Osteoblast (primary cell): ENCODE data around the gene ACOX3. TPM values are rescaled to one million over a fixed set of nuclear protein-coding genes. Genes with fewer than 3 reads are reported as not detected.

Experiments
- DNase-seq: peaks from one replicate; pipeline ENCODE4 v3.0.0; 2011; ENCODE audit warnings: low spot score, mixed read lengths; ENCODE audit not compliant: insufficient read length; ENCODE audit errors: missing footprints
- H2AFZ ChIP-seq: 2 replicates; pipeline ENCODE4 v1.6.0; 2011; ENCODE audit warnings: mild to moderate bottlenecking, low read length
- H3K27ac ChIP-seq: 2 replicates; pipeline ENCODE4 v1.5.1; 2011; ENCODE audit warnings: mild to moderate bottlenecking, low read depth, low read length, moderate library complexity
- H3K27me3 ChIP-seq: 2 replicates; pipeline ENCODE4 v1.6.0; 2012; ENCODE audit warnings: mild to moderate bottlenecking, control low read depth, inconsistent platforms, low read length, moderate library complexity; ENCODE audit not compliant: insufficient read depth
- H3K36me3 ChIP-seq: 2 replicates; pipeline ENCODE4 v1.5.1; 2011; ENCODE audit warnings: mild to moderate bottlenecking, low read length, control low read depth, moderate library complexity; ENCODE audit not compliant: insufficient read depth
- H3K4me1 ChIP-seq: 2 replicates; pipeline ENCODE4 v1.5.1; 2011; ENCODE audit warnings: mild to moderate bottlenecking, low read length, control low read depth, moderate library complexity; ENCODE audit not compliant: insufficient read depth
- H3K4me2 ChIP-seq: 2 replicates; pipeline ENCODE4 v1.6.0; 2011; ENCODE audit warnings: mild to moderate bottlenecking, low read length; ENCODE audit not compliant: insufficient read depth
- H3K4me3 ChIP-seq: fragments of 200-600 bp; sonication (generic); 3 replicates; pipeline ENCODE4 v1.5.1; 2012; ENCODE audit warnings: mild to moderate bottlenecking, low read length, inconsistent platforms; ENCODE audit not compliant: insufficient read depth
- H3K79me2 ChIP-seq: 2 replicates; pipeline ENCODE4 v1.6.0; 2012; ENCODE audit warnings: mild to moderate bottlenecking, low read length, control low read depth, inconsistent platforms; ENCODE audit not compliant: insufficient read depth
- H3K9me3 ChIP-seq: 2 replicates; pipeline ENCODE4 v1.5.1; 2011; ENCODE audit warnings: low read depth, low read length, control low read depth
- H4K20me1 ChIP-seq: 2 replicates; pipeline ENCODE4 v1.6.0; 2012; ENCODE audit warnings: mild to moderate bottlenecking, low read length, control low read depth; ENCODE audit not compliant: insufficient read depth
- CTCF ChIP-seq: IDR thresholded peaks from 2 replicates; pipeline ENCODE4 v1.5.1; 2011; ENCODE audit warnings: mild to moderate bottlenecking, low read depth, low read length, moderate library complexity; ENCODE audit errors: extremely low read depth
- total RNA-seq: library from RNA; depleted of rRNA; stranded (reverse); fragments of >200 nt; gene quantifications from 2 replicates; pipeline ENCODE4 v1.2.3, GENCODE V29; 2012

ACOX3 gene
- total RNA-seq, 1 donor = 24.2 TPM

GRCh38 chr4:8410641-8411271 lies 29.8 kb downstream of the ACOX3 start:
- Histone ChIP-seq H4K20me1 (peaks cover 17% of the 10 kb centered on the region), H3K4me2 (no peak overlapping the region), H3K9me3 (no peaks in the 10 kb centered on the region), H3K27ac (no peak overlapping the region), H3K36me3 (peaks cover 26% of the 10 kb centered on the region), H3K4me3 (no peak overlapping the region), H3K27me3 (no peaks in the 10 kb centered on the region), H3K79me2 (peaks cover 2% of the 10 kb centered on the region), H2AFZ (no peak overlapping the region), H3K4me1 (no peaks in the 10 kb centered on the region)
- DNase-seq = no peak
- peak; percentile 47 for TF ChIP-seq CTCF

- Histone ChIP-seq H3K9me3 (no peaks in the 10 kb centered on the region), H2AFZ (no peak overlapping the region), H3K36me3 (peaks cover 26% of the 10 kb centered on the region), H3K4me2 (no peak overlapping the region), H3K27ac (no peak overlapping the region), H3K4me3 (no peak overlapping the region), H3K27me3 (no peaks in the 10 kb centered on the region), H3K79me2 (no peaks in the 10 kb centered on the region), H3K4me1 (no peaks in the 10 kb centered on the region), H4K20me1 (peaks cover 16% of the 10 kb centered on the region)
- no peak for TF ChIP-seq CTCF
- no peak for DNase-seq
Observed at GRCh38 chr4:8410066-8410625, 30.4 kb downstream of the ACOX3 start.

- no peak overlapping the region for H3K27ac ChIP-seq
- H2AFZ ChIP-seq = no peak overlapping the region
- DNase-seq = no peak
- no peaks in the 10 kb centered on the region for H3K27me3 ChIP-seq
- H4K20me1 ChIP-seq = peaks cover 12% of the 10 kb centered on the region
- no peak overlapping the region for H3K4me2 ChIP-seq
- TF ChIP-seq CTCF = no peak
- H3K79me2 ChIP-seq = no peaks in the 10 kb centered on the region
- no peaks in the 10 kb centered on the region for H3K4me1 ChIP-seq
- peaks cover 21% of the 10 kb centered on the region for H3K36me3 ChIP-seq
- no peaks in the 10 kb centered on the region for H3K9me3 ChIP-seq
- H3K4me3 ChIP-seq = no peak overlapping the region
Observed at GRCh38 chr4:8409264-8410065, 31.1 kb downstream of the ACOX3 start.

- H3K27ac ChIP-seq = no peak overlapping the region
- H3K27me3 ChIP-seq = no peaks in the 10 kb centered on the region
- H3K4me3 ChIP-seq = no peak overlapping the region
- H3K4me2 ChIP-seq = no peak overlapping the region
- no peak for TF ChIP-seq CTCF
- H3K36me3 ChIP-seq = peaks cover 17% of the 10 kb centered on the region
- H3K4me1 ChIP-seq = no peaks in the 10 kb centered on the region
- H3K9me3 ChIP-seq = no peaks in the 10 kb centered on the region
- H2AFZ ChIP-seq = no peak overlapping the region
- no peaks in the 10 kb centered on the region for H3K79me2 ChIP-seq
- peaks cover 11% of the 10 kb centered on the region for H4K20me1 ChIP-seq
- no peak for DNase-seq
Observed at GRCh38 chr4:8407756-8408155, 32.8 kb downstream of the ACOX3 start.
